Omental fat pad (tissue), 4 donors: ENCODE results near the gene KCNQ5. TPM values are rescaled to one million over a fixed set of nuclear protein-coding genes. Genes with fewer than 3 reads are reported as not detected.

ENCODE experiments used
- ATAC-seq: fragments of 150-250 bp; one replicate; pipeline ENCODE4 v1.9.1; 2016; ENCODE audit warnings: mild to moderate bottlenecking, moderate library complexity; ENCODE audit not compliant: low FRiP score
- DNase-seq: peaks from one replicate; pipeline ENCODE4 v3.0.0-alpha.2; 2019; ENCODE audit warnings: low spot score
- CTCF ChIP-seq, 3 donors: fragments of 450-650 bp; IDR thresholded peaks; one replicate each; pipeline ENCODE4 v1.5.1; 2016 to 2017; ENCODE audit warnings: antibody characterized with exemption in 3 of 3, mild to moderate bottlenecking in 3 of 3, moderate library complexity in 2 of 3
- total RNA-seq, 4 donors: library from RNA; depleted of rRNA; stranded (reverse); fragments of >200 nt; gene quantifications; one replicate each; pipeline ENCODE4 v1.1.0, GENCODE V29; 2016

KCNQ5 gene
- total RNA-seq, 4 donors from 2014 or later, result 0.16 to 0.24 TPM; not detected in 2

DNA sequence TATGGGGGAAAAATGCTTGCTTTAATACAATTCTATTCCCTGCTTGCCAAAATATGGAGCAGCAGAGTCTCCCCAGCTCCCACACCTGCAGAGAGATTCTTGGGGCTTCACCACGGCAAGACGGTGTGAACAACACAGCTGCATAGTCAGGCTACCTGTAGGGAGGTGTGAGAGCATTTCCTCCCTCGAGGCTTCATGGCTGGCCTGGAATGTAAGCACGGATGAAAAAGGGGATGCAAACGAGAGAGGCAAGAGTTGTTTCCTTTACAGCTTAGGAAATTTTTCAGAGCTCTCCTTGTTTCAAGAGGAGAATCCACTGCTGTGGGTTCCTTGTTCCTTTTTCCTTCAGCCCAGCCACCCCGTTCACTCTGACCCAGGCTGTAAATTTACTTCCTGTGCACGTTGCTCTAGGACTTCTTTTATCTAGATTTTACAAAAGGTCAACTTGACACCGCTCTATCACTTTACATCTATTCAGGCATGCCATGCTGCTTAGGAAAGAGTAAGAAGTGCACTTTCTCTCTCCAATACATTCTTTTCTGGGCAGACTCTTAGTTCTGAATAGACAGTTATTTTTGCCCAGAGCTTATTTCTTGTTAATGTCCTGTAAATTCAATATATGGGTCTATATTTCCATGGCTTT is 406.4 kb downstream of the KCNQ5 start:
- TF ChIP-seq CTCF (IDR thresholded peaks at IDR 0.05), result no peak
- DNase-seq, result no peak
- ATAC-seq, result no peak

DNA sequence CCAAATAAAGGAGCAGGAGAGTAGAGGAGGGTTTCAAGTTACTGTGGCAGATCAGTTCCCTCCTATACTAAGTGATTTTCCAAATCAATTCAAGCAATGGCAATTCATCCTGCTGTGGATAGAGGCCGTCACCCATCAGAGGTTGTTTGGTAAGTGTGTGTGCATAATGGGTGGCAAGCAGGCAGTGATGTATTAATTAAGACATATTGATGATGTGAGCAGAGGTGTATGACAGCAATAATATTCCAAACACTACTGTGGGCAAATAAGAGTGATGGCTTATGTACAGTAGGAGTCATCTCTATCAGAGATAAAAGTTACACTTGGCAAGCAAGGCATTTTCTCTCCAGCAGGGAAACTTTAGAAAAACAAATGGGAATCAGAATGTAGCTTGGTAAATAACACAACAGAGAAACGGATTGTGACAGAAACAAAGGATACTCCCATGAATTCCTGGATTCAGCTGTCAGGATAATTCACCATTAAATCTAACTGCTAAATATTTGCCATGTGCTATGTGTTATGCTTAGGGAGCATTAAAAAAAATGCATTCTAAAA is 407.1 kb downstream of the KCNQ5 start:
- TF ChIP-seq CTCF (IDR thresholded peaks at IDR 0.05), result no peak

GRCh38 chr6:73030257-73030656 is 408.4 kb downstream of the KCNQ5 start:
- no peak for TF ChIP-seq CTCF (IDR thresholded peaks at IDR 0.05)
- ATAC-seq (no peak), DNase-seq (no peak)

More for the DNA sequence above, 407.1 kb downstream of the KCNQ5 start:
- ATAC-seq (no peak), DNase-seq (no peak)

DNA sequence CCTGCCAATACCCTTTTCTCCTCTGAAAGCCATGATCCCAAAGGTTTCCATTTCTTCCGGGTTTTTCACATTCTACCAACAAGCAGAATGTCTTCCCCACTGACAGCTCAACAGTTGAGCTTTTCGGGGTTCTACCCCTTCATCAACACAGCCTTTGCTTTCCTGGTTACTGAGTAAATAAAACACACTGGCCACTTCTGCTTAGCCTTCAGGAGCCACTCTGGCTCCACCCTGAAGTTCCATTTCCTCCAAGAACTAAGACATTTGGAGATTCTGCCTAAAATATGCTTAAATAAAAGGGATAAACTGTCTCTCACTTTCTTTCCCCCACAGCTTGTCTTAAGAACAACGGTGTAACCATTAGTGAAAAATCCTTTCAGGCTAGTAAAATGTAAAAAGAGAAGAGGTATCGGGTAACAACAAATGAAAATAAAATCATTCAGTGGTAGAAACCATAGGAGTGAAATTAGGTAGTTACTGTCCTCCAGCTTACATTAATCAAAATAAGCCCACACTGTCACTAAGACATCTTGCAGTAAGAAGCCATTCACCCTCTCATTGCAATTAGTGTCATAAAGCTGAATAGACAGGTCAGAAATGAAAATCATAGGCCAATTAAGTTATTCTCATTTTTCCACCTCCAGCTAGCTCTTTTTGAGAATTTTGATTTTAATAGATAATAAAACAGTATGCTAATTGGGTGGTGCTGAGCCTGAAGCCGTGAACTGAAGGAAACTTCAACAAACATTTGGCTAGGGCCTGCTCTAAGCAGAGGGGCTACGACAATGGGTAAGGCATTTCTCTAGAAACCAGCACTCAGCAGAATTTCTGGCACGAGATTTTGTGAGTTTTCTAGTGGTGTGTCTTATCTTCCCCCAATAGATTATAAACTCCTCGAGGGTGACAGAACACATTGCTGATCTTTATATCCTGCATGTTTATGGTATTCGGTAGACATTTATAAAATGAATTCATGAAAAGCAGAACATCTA is 409.2 kb downstream of the KCNQ5 start:
- ATAC-seq (no peak), DNase-seq (no peak)
- TF ChIP-seq CTCF (IDR thresholded peaks at IDR 0.05), result no peak

GRCh38 chr6:73032586-73032985 is 410.7 kb downstream of the KCNQ5 start:
- DNase-seq (no peak), ATAC-seq (no peak)
- TF ChIP-seq CTCF (IDR thresholded peaks at IDR 0.05), result no peak

GRCh38 chr6:73036689-73037088 is 414.8 kb downstream of the KCNQ5 start:
- TF ChIP-seq CTCF (IDR thresholded peaks at IDR 0.05), result no peak
- DNase-seq, result no peak
- ATAC-seq, result no peak
